GM06990 (cell line): ENCODE results near the gene TRAF1.
A peak's percentile ranks its signal among the peaks of the same experiment; 100 is the strongest.

Source experiments
- DNase-seq: peaks from one replicate; pipeline ENCODE4 v3.0.0-alpha.2; 2011; ENCODE audit not compliant: insufficient read length; ENCODE audit errors: extremely low read depth
- H3K27me3 ChIP-seq: replicated peaks from 2 replicates; pipeline ENCODE4 v1.6.0; 2011; ENCODE audit warnings: low read length; ENCODE audit not compliant: control insufficient read depth, insufficient read depth
- H3K36me3 ChIP-seq: 2 replicates; pipeline ENCODE4 v1.5.1; 2011; ENCODE audit warnings: low read length; ENCODE audit not compliant: control insufficient read depth, insufficient read depth
- H3K4me3 ChIP-seq: replicated peaks from 2 replicates; pipeline ENCODE4 v1.5.1; 2011; ENCODE audit warnings: low read depth, mild to moderate bottlenecking, control low read depth, low read length
- CTCF ChIP-seq: IDR thresholded peaks from 2 replicates; pipeline ENCODE4 v1.5.1; 2011; ENCODE audit warnings: low read length, control low read depth, mild to moderate bottlenecking, inconsistent platforms; ENCODE audit not compliant: insufficient read depth, poor library complexity, severe bottlenecking

TRAF1 gene

GRCh38 chr9:120944948-120945347 is 18.4 kb upstream of the TRAF1 start:
- no peak for TF ChIP-seq CTCF

GRCh38 chr9:120944434-120944843 is 17.8 kb upstream of the TRAF1 start:
- DNase-seq: peak; percentile 64
- Histone ChIP-seq H3K27me3 (no peaks in the 10 kb centered on the region), H3K36me3 (no peaks in the 10 kb centered on the region), H3K4me3 (no peak overlapping the region)
- no peak for TF ChIP-seq CTCF

More at GRCh38 chr9:120944948-120945347, 18.4 kb upstream of the TRAF1 start:
- no peak overlapping the region for H3K4me3 ChIP-seq
- no peaks in the 10 kb centered on the region for H3K27me3 ChIP-seq
- DNase-seq: no peak
- H3K36me3 ChIP-seq: no peaks in the 10 kb centered on the region

GRCh38 chr9:120942186-120943001 is 15.8 kb upstream of the TRAF1 start:
- H3K4me3 ChIP-seq: no peak overlapping the region
- no peaks in the 10 kb centered on the region for H3K36me3 ChIP-seq
- no peaks in the 10 kb centered on the region for H3K27me3 ChIP-seq
- no peak for TF ChIP-seq CTCF
- no peak for DNase-seq

- Histone ChIP-seq H3K36me3 (no peaks in the 10 kb centered on the region), H3K4me3 (no peak overlapping the region), H3K27me3 (no peaks in the 10 kb centered on the region)
- no peak for TF ChIP-seq CTCF
- DNase-seq: no peak
Measured at GRCh38 chr9:120941046-120941770, 14.6 kb upstream of the TRAF1 start.

GRCh38 chr9:120940573-120940972 is 14.0 kb upstream of the TRAF1 start:
- Histone ChIP-seq H3K4me3 (no peak overlapping the region), H3K36me3 (no peaks in the 10 kb centered on the region), H3K27me3 (no peaks in the 10 kb centered on the region)
- no peak for DNase-seq
- no peak for TF ChIP-seq CTCF
